Kidney capillary endothelial cell (primary cell): ENCODE results near the gene APOF.
"Not testable (repeated sequence)": the region's sequence is repeated elsewhere in the genome, so short reads cannot be mapped to it uniquely, and the experiment has no call there.

Experiments
- DNase-seq: peaks from one replicate; pipeline ENCODE4 v3.0.0-alpha.2; 2018; ENCODE audit warnings: low spot score

The APOF gene

GRCh38 chr12:56362130-56363059 lies at the start of gene APOF:
APOF (minus strand) TSS chr12:56362857; CDS start chr12:56362745, 112 bp downstream.
- no peak for DNase-seq

GRCh38 chr12:56411781-56412639 lies 49.4 kb upstream of the APOF start:
- no peak for DNase-seq

- DNase-seq: no peak
These were observed 48.1 kb upstream of the APOF start for GRCh38 chr12:56410768-56411167.

- no peak for DNase-seq
These were observed 46.3 kb upstream of the APOF start for GRCh38 chr12:56408799-56409417.

- not testable (repeated sequence) for DNase-seq
These were observed 41.6 kb upstream of the APOF start for GRCh38 chr12:56404227-56404626.

GRCh38 chr12:56401612-56402011 lies 39.0 kb upstream of the APOF start:
- DNase-seq: not testable (repeated sequence)

- DNase-seq: not testable (repeated sequence)
These were observed 38.5 kb upstream of the APOF start for GRCh38 chr12:56401125-56401524.

- DNase-seq: not testable (repeated sequence)
These were observed 36.8 kb upstream of the APOF start for GRCh38 chr12:56399466-56399865.

- no peak for DNase-seq
These were observed 35.7 kb upstream of the APOF start for GRCh38 chr12:56398324-56398723.

GRCh38 chr12:56392331-56392730 lies 29.7 kb upstream of the APOF start:
- no peak for DNase-seq

- DNase-seq: no peak
These were observed 29.1 kb upstream of the APOF start for GRCh38 chr12:56391721-56392120.

- no peak for DNase-seq
These were observed 26.8 kb upstream of the APOF start for GRCh38 chr12:56389412-56389811.

- DNase-seq: no peak
These were observed 24.6 kb upstream of the APOF start for GRCh38 chr12:56387152-56387736.

- no peak for DNase-seq
These were observed 23.2 kb upstream of the APOF start for GRCh38 chr12:56385873-56386272.

GRCh38 chr12:56382611-56383010 lies 20.0 kb upstream of the APOF start:
- DNase-seq: no peak

GRCh38 chr12:56377989-56378316 lies 15.3 kb upstream of the APOF start:
- DNase-seq: no peak

GRCh38 chr12:56377310-56377988 lies 14.8 kb upstream of the APOF start:
- DNase-seq: peak; percentile 70

GRCh38 chr12:56375598-56376434 lies 13.2 kb upstream of the APOF start:
- DNase-seq: no peak

- DNase-seq: peak; percentile 26
These were observed 12.3 kb upstream of the APOF start for GRCh38 chr12:56374726-56375597.

- DNase-seq: no peak
These were observed 10.9 kb upstream of the APOF start for GRCh38 chr12:56373515-56373914.
